Measurements from ENCODE around the gene CACNG4. TPM values are rescaled to one million over a fixed set of nuclear protein-coding genes. Genes with fewer than 3 reads are reported as not detected.

CACNG4 gene
- total RNA-seq, 1 donor from 2014 or later = not detected

DNA sequence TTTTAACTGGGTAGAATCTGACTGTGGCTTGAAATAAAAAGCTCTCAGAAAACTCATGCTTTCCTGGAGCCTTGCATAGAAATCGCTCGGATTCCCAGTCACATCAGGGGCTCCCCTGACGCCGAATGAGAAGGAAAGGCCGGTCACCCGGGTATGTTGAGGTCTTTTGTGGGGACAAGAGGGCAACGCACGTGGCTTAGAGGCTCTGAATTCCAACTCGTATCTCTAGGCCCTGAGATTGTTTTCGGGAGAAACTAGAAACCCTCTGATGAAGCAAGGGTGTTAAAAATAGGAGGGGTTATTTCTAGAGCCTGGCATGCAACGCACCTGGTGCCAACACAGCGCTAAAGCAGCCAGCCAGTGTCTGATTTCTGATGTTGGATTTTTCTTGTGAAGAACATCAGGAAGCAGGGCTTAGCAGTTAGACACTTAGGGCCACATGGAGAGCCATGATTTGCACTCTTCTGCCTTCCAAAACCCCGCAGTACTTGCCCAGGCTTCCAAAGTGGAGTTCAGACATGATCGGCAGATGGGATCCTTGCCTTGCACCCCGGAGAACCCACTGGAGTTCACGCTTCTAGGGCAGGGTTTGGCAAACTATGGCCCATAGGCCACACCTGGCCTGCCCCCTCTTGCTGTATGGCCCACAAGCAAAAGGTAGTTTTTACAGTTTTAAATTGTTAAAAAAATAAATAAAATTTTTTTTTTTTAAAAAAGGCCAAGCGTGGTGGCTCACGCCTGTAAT is 92.4 kb downstream of the CACNG4 start:
- Mint-ChIP-seq H3K9me3 (no peaks in the 10 kb centered on the region), H3K27ac (no peak overlapping the region), H3K27me3 (peaks cover under 1% of the 10 kb centered on the region), H3K4me1 (no peaks in the 10 kb centered on the region), H3K36me3 (ENCODE audit: low read depth) (no peaks in the 10 kb centered on the region), H3K4me3 (no peak overlapping the region)
- intact Hi-C loops (cut with micrococcal nuclease) = no loop called here
- no peak for DNase-seq

DNA sequence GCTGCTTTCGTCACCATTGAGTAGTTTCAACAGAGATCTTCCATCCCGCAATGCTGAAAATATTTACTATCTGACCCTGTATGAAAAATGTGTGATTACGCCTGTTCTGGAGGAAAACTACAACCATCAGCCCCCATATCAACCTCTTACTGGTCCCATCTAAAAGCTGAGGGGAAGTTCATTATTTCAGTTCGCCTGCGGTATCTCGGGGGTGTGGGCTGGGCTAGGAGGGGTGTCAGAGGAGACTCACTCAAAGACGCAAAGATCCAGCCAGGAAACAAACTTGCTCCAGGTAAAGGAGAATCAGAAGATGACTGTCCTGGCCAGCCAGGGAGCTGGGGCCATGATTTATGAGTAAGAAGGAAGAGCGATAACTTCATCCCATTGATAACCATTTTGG is 93.5 kb downstream of the CACNG4 start:
- no peak for DNase-seq
- H3K4me3 Mint-ChIP-seq = no peak overlapping the region
- no peaks in the 10 kb centered on the region for H3K4me1 Mint-ChIP-seq

DNA sequence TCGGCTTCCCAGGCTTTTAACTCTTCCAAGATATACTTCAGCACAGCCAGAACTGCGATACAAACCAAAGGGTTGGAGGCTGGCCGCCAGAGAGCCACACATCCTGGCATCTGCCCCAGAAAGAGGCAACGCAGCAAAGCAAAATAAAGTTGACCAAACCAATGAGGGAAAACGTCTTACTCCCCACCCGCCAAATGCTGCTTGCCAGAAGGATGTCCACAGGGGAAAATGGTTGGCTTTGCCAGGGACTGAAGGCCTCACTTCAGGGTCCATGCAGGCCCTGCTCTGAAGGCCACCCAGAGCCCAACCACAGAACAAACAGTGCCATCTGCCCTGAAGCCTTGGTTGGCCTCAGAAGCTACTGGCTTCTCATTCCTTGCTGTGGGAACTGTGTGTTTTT is 94.9 kb downstream of the CACNG4 start:
- DNase-seq = no peak
- no peaks in the 10 kb centered on the region for H3K27me3 Mint-ChIP-seq
- H3K36me3 Mint-ChIP-seq (ENCODE audit: low read depth) = no peaks in the 10 kb centered on the region
- intact Hi-C loops (cut with micrococcal nuclease) = loop anchor here (2.0 kb wide), 1 partner anchor 57 kb away; no protein-coding TSS in a partner anchor
- no peak overlapping the region for H3K4me3 Mint-ChIP-seq
- H3K27ac Mint-ChIP-seq = no peak overlapping the region
- no peaks in the 10 kb centered on the region for H3K9me3 Mint-ChIP-seq
- no peaks in the 10 kb centered on the region for H3K4me1 Mint-ChIP-seq

More for the DNA sequence above, 93.5 kb downstream of the CACNG4 start:
- Mint-ChIP-seq H3K27ac (no peak overlapping the region), H3K9me3 (no peaks in the 10 kb centered on the region), H3K36me3 (ENCODE audit: low read depth) (no peaks in the 10 kb centered on the region), H3K27me3 (no peaks in the 10 kb centered on the region)
- intact Hi-C loops (cut with micrococcal nuclease) = loop anchor here (2.0 kb wide), 1 partner anchor 55 kb away; no protein-coding TSS in a partner anchor

GRCh38 chr17:67063141-67063540 is 98.6 kb downstream of the CACNG4 start:
- Mint-ChIP-seq H3K4me3 (no peak overlapping the region), H3K27me3 (no peaks in the 10 kb centered on the region), H3K9me3 (no peaks in the 10 kb centered on the region), H3K27ac (no peak overlapping the region), H3K4me1 (no peaks in the 10 kb centered on the region), H3K36me3 (ENCODE audit: low read depth) (no peaks in the 10 kb centered on the region)
- intact Hi-C loops (cut with micrococcal nuclease) = no loop called here
- no peak for DNase-seq

DNA sequence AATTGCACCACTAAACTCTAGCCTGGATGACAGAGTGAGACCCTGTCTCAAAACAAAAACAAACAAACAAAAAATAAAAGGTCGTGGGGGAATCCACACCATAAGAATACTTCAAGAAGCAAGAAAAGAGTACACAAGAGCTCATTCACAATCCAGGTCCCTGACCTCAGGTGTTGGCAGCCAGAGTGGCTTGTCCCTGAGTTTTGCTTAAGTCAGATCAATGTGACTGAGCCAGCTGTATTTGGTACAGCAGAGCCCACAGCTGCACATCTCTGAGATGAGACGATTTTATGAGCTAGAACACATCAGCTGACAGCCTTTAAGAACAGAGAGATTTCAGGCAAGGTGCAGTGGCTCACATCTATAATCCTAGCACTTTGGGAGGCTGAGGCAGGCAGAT is 102.2 kb downstream of the CACNG4 start:
- Mint-ChIP-seq H3K4me3 (no peak overlapping the region), H3K27ac (no peak overlapping the region), H3K9me3 (no peaks in the 10 kb centered on the region), H3K27me3 (no peaks in the 10 kb centered on the region), H3K4me1 (no peaks in the 10 kb centered on the region), H3K36me3 (ENCODE audit: low read depth) (no peaks in the 10 kb centered on the region)
- intact Hi-C loops (cut with micrococcal nuclease) = no loop called here
- no peak for DNase-seq

DNA sequence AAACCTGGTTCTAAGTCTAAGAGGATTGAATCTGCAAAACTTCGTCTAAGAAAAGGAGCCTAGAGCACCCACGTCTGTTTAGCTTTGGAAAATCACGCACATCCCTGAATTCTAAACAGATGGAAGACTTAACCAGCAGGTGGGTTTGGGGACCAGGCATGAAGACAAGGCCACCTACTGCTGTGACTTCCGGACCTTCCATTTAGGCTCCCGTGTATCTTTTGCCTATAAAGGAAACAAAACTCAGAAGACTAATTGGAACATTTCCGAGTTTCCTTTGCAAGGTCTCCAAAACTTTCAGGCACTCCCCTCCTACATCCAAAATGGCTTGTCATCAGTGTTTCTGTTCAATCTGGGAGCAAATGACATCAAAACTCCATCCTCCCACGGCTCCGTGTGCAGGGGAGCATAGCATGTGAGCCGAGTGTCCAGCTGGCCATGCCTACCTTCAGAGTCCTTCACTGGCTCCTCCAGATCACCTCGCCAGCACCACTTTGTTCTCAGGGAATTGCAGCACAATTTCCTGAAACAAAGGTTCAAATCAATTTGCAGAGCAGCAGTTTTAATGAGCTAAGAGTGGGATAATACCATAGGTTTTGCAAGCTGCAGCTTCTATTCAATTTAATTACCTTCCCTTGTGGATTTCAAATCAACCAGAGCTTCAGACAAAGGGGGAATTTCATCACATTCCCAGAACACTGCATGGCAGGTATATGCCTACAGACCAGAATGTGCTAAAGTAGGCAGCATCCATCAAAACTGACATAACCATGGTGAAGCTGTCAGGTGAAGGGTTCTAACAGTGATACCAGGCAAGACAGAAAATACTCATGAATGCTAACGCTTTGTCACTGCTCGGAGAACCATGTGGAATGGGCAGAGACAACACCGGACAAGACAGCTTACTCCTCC is 103.3 kb downstream of the CACNG4 start:
- no peaks in the 10 kb centered on the region for H3K27me3 Mint-ChIP-seq
- H3K36me3 Mint-ChIP-seq (ENCODE audit: low read depth) = peaks cover 1% of the 10 kb centered on the region
- DNase-seq = peak; percentile 32
- H3K4me3 Mint-ChIP-seq = no peak overlapping the region
- no peak overlapping the region for H3K27ac Mint-ChIP-seq
- H3K9me3 Mint-ChIP-seq = no peaks in the 10 kb centered on the region
- no peaks in the 10 kb centered on the region for H3K4me1 Mint-ChIP-seq
- intact Hi-C loops (cut with micrococcal nuclease) = no loop called here

- Mint-ChIP-seq H3K27me3 (no peaks in the 10 kb centered on the region), H3K27ac (no peak overlapping the region), H3K36me3 (ENCODE audit: low read depth) (peaks cover 7% of the 10 kb centered on the region), H3K4me3 (no peak overlapping the region), H3K4me1 (no peaks in the 10 kb centered on the region), H3K9me3 (no peaks in the 10 kb centered on the region)
- intact Hi-C loops (cut with micrococcal nuclease) = no loop called here
- peak; percentile 49 for DNase-seq
Measured at GRCh38 chr17:67068999-67069398, 104.5 kb downstream of the CACNG4 start.

DNA sequence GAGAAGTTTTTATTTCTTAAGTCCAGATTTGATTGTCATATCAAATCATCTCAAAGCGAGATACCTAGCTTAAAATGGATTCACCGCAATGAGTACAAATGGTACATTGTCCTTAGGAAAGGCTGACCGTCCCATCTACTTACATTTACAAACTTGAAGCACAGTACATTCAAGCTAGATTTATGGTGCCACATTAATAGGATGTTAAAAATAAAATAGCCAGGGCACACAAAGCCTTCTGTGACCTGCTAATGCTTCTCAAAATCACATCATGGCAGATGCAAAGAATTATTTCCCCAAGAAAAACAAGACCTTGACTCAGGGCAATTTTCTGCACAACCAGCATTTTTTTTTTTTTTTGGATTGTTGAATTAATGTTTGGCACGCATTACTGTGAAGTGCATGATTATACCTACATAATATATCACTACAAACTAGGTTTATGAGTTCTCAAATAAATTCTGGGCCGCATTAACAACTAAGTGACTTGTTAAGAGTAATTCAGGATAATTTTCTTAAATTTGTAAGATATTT is 105.2 kb downstream of the CACNG4 start:
- DNase-seq = no peak
- no peaks in the 10 kb centered on the region for H3K4me1 Mint-ChIP-seq

GRCh38 chr17:67071595-67071994 is 107.1 kb downstream of the CACNG4 start:
- peaks cover 15% of the 10 kb centered on the region for H3K36me3 Mint-ChIP-seq (ENCODE audit: low read depth)
- DNase-seq = no peak
- intact Hi-C loops (cut with micrococcal nuclease) = no loop called here
- H3K27ac Mint-ChIP-seq = no peak overlapping the region
- H3K9me3 Mint-ChIP-seq = no peaks in the 10 kb centered on the region
- no peaks in the 10 kb centered on the region for H3K27me3 Mint-ChIP-seq
- H3K4me1 Mint-ChIP-seq = no peaks in the 10 kb centered on the region
- H3K4me3 Mint-ChIP-seq = no peak overlapping the region

More for the DNA sequence above, 105.2 kb downstream of the CACNG4 start:
- Mint-ChIP-seq H3K27ac (no peak overlapping the region), H3K36me3 (ENCODE audit: low read depth) (peaks cover 7% of the 10 kb centered on the region), H3K9me3 (no peaks in the 10 kb centered on the region), H3K4me3 (no peak overlapping the region), H3K27me3 (no peaks in the 10 kb centered on the region)
- intact Hi-C loops (cut with micrococcal nuclease) = no loop called here

GRCh38 chr17:67072885-67073284 is 108.4 kb downstream of the CACNG4 start:
- Mint-ChIP-seq H3K36me3 (ENCODE audit: low read depth) (peaks cover 19% of the 10 kb centered on the region), H3K4me1 (no peaks in the 10 kb centered on the region), H3K27ac (no peak overlapping the region), H3K9me3 (no peaks in the 10 kb centered on the region), H3K4me3 (no peak overlapping the region), H3K27me3 (no peaks in the 10 kb centered on the region)
- DNase-seq = no peak
- intact Hi-C loops (cut with micrococcal nuclease) = no loop called here

DNA sequence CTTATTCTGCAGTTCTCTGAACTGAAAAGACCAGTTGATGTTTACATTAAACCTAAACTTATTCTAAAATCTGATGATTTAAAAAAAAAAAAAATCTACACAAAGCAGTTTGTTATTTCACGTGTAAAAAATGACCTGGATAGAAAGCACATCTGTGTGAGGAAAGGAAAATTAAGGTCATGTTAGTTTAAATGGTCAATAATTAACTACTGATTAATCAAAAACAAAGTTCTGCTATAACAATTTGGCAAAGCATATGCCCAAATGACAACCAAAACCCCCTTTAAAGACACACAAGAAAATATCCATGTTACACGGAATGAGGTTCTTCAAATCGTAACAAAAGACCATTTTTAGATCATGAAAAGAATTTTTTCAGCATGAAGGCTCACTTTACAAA is 110.3 kb downstream of the CACNG4 start:
- H3K36me3 Mint-ChIP-seq (ENCODE audit: low read depth) = peaks cover 25% of the 10 kb centered on the region
- no peak overlapping the region for H3K27ac Mint-ChIP-seq
- intact Hi-C loops (cut with micrococcal nuclease) = no loop called here
- no peaks in the 10 kb centered on the region for H3K4me1 Mint-ChIP-seq
- H3K4me3 Mint-ChIP-seq = no peak overlapping the region
- no peak for DNase-seq
- H3K9me3 Mint-ChIP-seq = no peaks in the 10 kb centered on the region
- no peaks in the 10 kb centered on the region for H3K27me3 Mint-ChIP-seq

- Mint-ChIP-seq H3K27me3 (no peaks in the 10 kb centered on the region), H3K4me3 (no peak overlapping the region), H3K4me1 (peaks cover 2% of the 10 kb centered on the region), H3K36me3 (ENCODE audit: low read depth) (peaks cover 28% of the 10 kb centered on the region), H3K9me3 (no peaks in the 10 kb centered on the region), H3K27ac (no peak overlapping the region)
- DNase-seq = no peak
- intact Hi-C loops (cut with micrococcal nuclease) = no loop called here
Measured at GRCh38 chr17:67076290-67076689, 111.8 kb downstream of the CACNG4 start.

DNA sequence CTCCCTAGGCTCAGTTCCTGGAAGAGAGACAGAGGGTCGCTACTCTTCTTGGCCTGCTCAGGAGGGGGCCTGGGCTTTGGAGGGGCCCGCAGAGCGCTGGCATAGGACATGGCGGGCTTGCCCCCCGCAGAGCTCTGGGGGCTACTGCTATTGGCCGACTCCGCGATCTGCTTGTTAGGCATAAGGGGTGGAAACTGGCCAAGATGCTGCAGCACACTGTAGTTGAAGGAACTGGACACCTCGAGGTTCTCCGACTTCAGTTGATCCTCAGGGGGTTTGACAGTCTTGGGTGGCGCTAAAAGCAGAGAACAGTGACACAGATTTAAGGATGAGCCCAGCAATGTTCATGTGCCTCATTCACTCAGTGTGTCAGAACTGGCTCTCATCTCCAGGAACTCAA is 113.8 kb downstream of the CACNG4 start:
- H3K4me3 Mint-ChIP-seq = no peak overlapping the region
- intact Hi-C loops (cut with micrococcal nuclease) = no loop called here
- no peaks in the 10 kb centered on the region for H3K27me3 Mint-ChIP-seq
- no peak for DNase-seq
- H3K27ac Mint-ChIP-seq = peak overlapping the region; percentile 14
- H3K4me1 Mint-ChIP-seq = peaks cover 13% of the 10 kb centered on the region
- H3K36me3 Mint-ChIP-seq (ENCODE audit: low read depth) = peaks cover 33% of the 10 kb centered on the region
- H3K9me3 Mint-ChIP-seq = peaks cover 4% of the 10 kb centered on the region

DNA sequence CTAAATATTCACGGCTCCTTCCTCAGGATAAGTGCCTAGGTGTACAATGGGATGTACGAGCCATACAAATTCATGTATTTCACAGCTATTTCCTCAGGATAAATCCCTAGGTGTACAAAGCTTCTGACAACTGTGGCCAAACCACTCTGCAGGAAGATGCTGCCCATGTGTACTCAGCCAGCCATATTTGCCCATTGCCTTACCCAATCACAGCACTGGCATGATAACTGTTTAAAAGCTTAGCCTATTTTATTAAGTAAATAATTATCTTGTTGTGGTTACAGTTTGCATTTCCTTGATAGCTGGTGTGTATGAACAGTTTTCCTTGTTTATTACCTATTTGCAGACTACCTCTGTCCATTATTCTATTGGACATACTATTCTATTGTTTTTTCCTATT is 115.0 kb downstream of the CACNG4 start:
- Mint-ChIP-seq H3K27me3 (no peaks in the 10 kb centered on the region), H3K9me3 (peaks cover 4% of the 10 kb centered on the region), H3K27ac (no peak overlapping the region), H3K4me3 (no peak overlapping the region), H3K4me1 (peaks cover 18% of the 10 kb centered on the region), H3K36me3 (ENCODE audit: low read depth) (peaks cover 32% of the 10 kb centered on the region)
- DNase-seq = no peak
- intact Hi-C loops (cut with micrococcal nuclease) = no loop called here

All from activated CD4-positive, alpha-beta T cell treated with anti-CD3 and anti-CD28 coated beads, Interleukin-2, amount 10 ng/mL, durations not matched to agents 24 days and 14 days (primary cell).